ENCODE measurements around the gene PPP1R3F. TPM values are rescaled to one million over a fixed set of nuclear protein-coding genes. Genes with fewer than 3 reads are reported as not detected.

Gene PPP1R3F
- total RNA-seq, 1 experiment from 2014 or later = 1.6 TPM

DNA sequence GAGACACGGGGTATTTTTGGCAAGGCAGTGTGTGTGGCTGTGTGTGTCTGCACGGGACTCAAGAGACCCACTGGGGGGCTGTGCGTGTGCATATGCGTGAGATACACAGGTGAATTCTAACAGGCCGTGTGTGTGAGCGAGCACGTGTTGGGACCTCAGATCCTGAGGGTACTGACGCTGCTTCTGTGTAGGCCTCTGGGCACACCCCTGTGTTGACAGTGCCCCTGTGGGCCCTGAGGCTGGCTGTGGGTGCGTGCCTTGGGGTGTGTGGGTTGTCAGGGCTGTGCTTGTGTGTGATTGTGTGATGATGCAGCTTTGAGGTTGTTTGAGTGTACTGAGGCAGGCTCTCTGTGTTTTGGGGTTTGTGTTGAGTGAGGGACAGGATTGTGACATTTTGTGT lies 19.0 kb upstream of the PPP1R3F start (continued):
- TF ChIP-seq, protein P1, sequence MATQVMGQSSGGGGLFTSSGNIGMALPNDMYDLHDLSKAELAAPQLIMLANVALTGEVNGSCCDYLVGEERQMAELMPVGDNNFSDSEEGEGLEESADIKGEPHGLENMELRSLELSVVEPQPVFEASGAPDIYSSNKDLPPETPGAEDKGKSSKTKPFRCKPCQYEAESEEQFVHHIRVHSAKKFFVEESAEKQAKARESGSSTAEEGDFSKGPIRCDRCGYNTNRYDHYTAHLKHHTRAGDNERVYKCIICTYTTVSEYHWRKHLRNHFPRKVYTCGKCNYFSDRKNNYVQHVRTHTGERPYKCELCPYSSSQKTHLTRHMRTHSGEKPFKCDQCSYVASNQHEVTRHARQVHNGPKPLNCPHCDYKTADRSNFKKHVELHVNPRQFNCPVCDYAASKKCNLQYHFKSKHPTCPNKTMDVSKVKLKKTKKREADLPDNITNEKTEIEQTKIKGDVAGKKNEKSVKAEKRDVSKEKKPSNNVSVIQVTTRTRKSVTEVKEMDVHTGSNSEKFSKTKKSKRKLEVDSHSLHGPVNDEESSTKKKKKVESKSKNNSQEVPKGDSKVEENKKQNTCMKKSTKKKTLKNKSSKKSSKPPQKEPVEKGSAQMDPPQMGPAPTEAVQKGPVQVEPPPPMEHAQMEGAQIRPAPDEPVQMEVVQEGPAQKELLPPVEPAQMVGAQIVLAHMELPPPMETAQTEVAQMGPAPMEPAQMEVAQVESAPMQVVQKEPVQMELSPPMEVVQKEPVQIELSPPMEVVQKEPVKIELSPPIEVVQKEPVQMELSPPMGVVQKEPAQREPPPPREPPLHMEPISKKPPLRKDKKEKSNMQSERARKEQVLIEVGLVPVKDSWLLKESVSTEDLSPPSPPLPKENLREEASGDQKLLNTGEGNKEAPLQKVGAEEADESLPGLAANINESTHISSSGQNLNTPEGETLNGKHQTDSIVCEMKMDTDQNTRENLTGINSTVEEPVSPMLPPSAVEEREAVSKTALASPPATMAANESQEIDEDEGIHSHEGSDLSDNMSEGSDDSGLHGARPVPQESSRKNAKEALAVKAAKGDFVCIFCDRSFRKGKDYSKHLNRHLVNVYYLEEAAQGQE (IDR thresholded peaks at IDR 0.05; ENCODE audit: low read depth) = no peak
- TF ChIP-seq, protein P2, sequence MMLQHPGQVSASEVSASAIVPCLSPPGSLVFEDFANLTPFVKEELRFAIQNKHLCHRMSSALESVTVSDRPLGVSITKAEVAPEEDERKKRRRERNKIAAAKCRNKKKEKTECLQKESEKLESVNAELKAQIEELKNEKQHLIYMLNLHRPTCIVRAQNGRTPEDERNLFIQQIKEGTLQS (IDR thresholded peaks at IDR 0.05) = no peak
- TF ChIP-seq JUND (IDR thresholded peaks at IDR 0.05) (no peak), EZH2phosphoT487 (IDR thresholded peaks at IDR 0.05; ENCODE audit: borderline replicate concordance) (no peak)
- TF ChIP-seq, protein P3, sequence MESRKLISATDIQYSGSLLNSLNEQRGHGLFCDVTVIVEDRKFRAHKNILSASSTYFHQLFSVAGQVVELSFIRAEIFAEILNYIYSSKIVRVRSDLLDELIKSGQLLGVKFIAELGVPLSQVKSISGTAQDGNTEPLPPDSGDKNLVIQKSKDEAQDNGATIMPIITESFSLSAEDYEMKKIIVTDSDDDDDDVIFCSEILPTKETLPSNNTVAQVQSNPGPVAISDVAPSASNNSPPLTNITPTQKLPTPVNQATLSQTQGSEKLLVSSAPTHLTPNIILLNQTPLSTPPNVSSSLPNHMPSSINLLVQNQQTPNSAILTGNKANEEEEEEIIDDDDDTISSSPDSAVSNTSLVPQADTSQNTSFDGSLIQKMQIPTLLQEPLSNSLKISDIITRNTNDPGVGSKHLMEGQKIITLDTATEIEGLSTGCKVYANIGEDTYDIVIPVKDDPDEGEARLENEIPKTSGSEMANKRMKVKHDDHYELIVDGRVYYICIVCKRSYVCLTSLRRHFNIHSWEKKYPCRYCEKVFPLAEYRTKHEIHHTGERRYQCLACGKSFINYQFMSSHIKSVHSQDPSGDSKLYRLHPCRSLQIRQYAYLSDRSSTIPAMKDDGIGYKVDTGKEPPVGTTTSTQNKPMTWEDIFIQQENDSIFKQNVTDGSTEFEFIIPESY (IDR thresholded peaks at IDR 0.05; ENCODE audit: extremely low read depth, insufficient replicate concordance, low read length) = no peak

DNA sequence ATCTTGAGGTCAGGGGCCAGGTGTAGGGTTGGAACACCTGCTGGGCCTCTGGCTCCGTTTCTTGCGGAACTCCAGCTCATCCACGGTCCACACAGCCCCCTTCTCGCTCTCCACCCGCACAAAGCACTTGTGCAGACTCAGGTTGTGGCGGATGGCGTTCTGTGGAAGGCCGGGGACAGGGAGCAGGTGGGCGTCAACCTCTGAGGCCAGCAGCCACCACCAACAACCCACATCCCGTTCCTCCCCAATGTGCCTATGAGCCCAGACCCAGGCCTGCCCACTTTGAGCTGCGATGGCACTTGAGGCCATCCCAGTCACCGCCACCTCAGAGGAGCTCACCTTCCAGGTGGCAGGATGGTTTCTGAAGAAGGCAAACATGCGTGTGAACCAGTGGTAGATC lies 18.3 kb upstream of the PPP1R3F start:
- no peaks in the 10 kb centered on the region for H3K79me2 ChIP-seq (ENCODE audit: insufficient read depth, low read length)
- H3K27me3 ChIP-seq (ENCODE audit: insufficient read depth, low read length) = no peaks in the 10 kb centered on the region
- BruUV-seq (replicated peaks) = no TSS peak
- no peaks in the 10 kb centered on the region for H3K4me1 ChIP-seq (ENCODE audit: control insufficient read depth in 1 of 2, insufficient read depth in 2 of 2, low read length in 2 of 2)
- H2AFZ ChIP-seq (ENCODE audit: low read depth, low read length, poor library complexity, severe bottlenecking) = no peak overlapping the region
- TF ChIP-seq, protein P1 (IDR thresholded peaks at IDR 0.05; ENCODE audit: low read depth) = no peak
- TF ChIP-seq TCF7L2 (IDR thresholded peaks at IDR 0.05; ENCODE audit: borderline replicate concordance, extremely low read depth, insufficient read depth, insufficient read length) = no peak
- no peak for TF ChIP-seq POLR2AphosphoS5 (IDR thresholded peaks at IDR 0.05; ENCODE audit: low read depth, low read length)
- no peak for TF ChIP-seq ZNF274 (IDR thresholded peaks at IDR 0.05; ENCODE audit: low read depth, low read length)
- TF ChIP-seq POLR2A (IDR thresholded peaks at IDR 0.05; ENCODE audit: borderline replicate concordance, extremely low read depth, insufficient read depth, insufficient read length) = no peak
- TF ChIP-seq SIN3A (IDR thresholded peaks at IDR 0.05; ENCODE audit: low read depth) = no peak
- TF ChIP-seq SRF (IDR thresholded peaks at IDR 0.05; ENCODE audit: low read depth) = no peak
- TF ChIP-seq EGR1 (IDR thresholded peaks at IDR 0.05; ENCODE audit: low read depth) = no peak
- TF ChIP-seq RAD21 (IDR thresholded peaks at IDR 0.05; ENCODE audit: low read depth) = no peak
- TF ChIP-seq SP1 (IDR thresholded peaks at IDR 0.05; ENCODE audit: low read depth) = no peak
- TF ChIP-seq, protein P4, sequence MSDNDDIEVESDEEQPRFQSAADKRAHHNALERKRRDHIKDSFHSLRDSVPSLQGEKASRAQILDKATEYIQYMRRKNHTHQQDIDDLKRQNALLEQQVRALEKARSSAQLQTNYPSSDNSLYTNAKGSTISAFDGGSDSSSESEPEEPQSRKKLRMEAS (IDR thresholded peaks at IDR 0.05) = no peak
- no peak for TF ChIP-seq EZH2 (IDR thresholded peaks at IDR 0.05)
- TF ChIP-seq ZFX (IDR thresholded peaks at IDR 0.05) = no peak
- TF ChIP-seq ELF1 (IDR thresholded peaks at IDR 0.05; ENCODE audit: borderline replicate concordance, low read depth) = no peak
- TF ChIP-seq JUND (IDR thresholded peaks at IDR 0.05) = no peak
- ChIA-PET RAD21 (ENCODE audit: low non-redundant PET in 1 of 2, low total read pairs in 2 of 2, uncharacterized antibody in 2 of 2, unreplicated experiment in 2 of 2) (no interaction called here), POLR2A (no interaction called here), CTCF (no interaction called here)
- DNase-seq (ENCODE audit: low read depth, low spot score) (no peak), ATAC-seq (no peak)
- no peaks in the 10 kb centered on the region for H3K36me3 ChIP-seq (ENCODE audit: control insufficient read depth in 1 of 2, insufficient read depth in 2 of 2, low read length in 2 of 2)
- no peaks in the 10 kb centered on the region for H3K9me2 ChIP-seq (ENCODE audit: insufficient read depth)
- H3K4me2 ChIP-seq (ENCODE audit: low read length) = no peak overlapping the region
- H4K20me1 ChIP-seq (ENCODE audit: insufficient read depth) = no peaks in the 10 kb centered on the region
- H3K4me3 ChIP-seq (replicated peaks in 1 of 2; ENCODE audit: low read depth in 1 of 2, low read length in 2 of 2) = no peak overlapping the region
- H3K27ac ChIP-seq (ENCODE audit: low read depth, low read length) = no peak overlapping the region
- intact Hi-C loops (cut with micrococcal nuclease) = no loop called here
- H3K9me3 ChIP-seq (ENCODE audit: control insufficient read depth in 1 of 2, insufficient read depth in 1 of 2, low read depth in 1 of 2, low read length in 2 of 2) = no peaks in the 10 kb centered on the region
- no peak overlapping the region for H3K9ac ChIP-seq (ENCODE audit: low read length)

All from HCT116 (cell line).